ENCODE measurements around the gene GOLIM4. TPM values are rescaled to one million over a fixed set of nuclear protein-coding genes. Genes with fewer than 3 reads are reported as not detected.

Gene GOLIM4
- total RNA-seq, 1 experiment from 2014 or later: 24.6 TPM

DNA sequence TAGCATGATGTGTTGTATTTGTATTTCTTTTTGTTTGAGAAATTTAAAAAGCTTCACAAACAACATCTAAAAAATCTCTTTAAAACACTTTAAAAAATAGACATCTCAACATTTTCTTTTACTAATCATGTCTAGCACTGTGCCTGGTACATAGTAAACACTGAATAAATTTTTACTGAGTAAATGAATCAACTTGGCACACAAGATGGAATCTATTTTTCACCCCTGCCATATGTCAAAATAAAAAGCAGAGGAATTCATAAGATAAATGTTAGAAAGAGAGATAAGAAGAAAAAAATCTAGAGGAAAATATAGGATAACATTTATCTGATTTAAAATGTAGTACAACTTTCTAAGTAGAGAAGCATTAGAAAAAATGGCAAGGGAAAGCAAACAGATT lies 8.6 kb upstream of the GOLIM4 start:
- Histone ChIP-seq H3K23me2 (ENCODE audit: insufficient read length, low read depth, low read length, poor library complexity, severe bottlenecking) (no peaks in the 10 kb centered on the region), H3K9ac (ENCODE audit: extremely low read depth, insufficient read length, low read length) (no peak overlapping the region), H3K27ac (ENCODE audit: insufficient read length, low read depth, low read length) (no peak overlapping the region), H3K4me2 (ENCODE audit: insufficient read depth, insufficient read length, low read length) (no peak overlapping the region), H2AK5ac (ENCODE audit: insufficient read length, low read length) (no peak overlapping the region), H3K18ac (ENCODE audit: insufficient read length, low read depth, low read length) (no peak overlapping the region), H3K27me3 (ENCODE audit: insufficient read depth, low read length) (no peaks in the 10 kb centered on the region), H4K91ac (ENCODE audit: insufficient read length, low read depth, low read length) (no peak overlapping the region), H3K4ac (ENCODE audit: low read depth, low read length) (no peak overlapping the region), H3K14ac (ENCODE audit: insufficient read depth, low read length) (no peak overlapping the region), H3T11ph (ENCODE audit: low read length) (no peak overlapping the region), H2BK15ac (ENCODE audit: low read depth, low read length) (no peak overlapping the region), H2AFZ (ENCODE audit: low read length) (no peak overlapping the region), H3K9me3 (ENCODE audit: control insufficient read depth, low read depth, low read length) (no peaks in the 10 kb centered on the region), H3K23ac (ENCODE audit: insufficient read length, low read depth, low read length) (no peak overlapping the region), H3K4me1 (ENCODE audit: insufficient read depth, low read length) (no peaks in the 10 kb centered on the region), H3K79me1 (ENCODE audit: insufficient read depth, low read depth, low read length, poor library complexity, severe bottlenecking) (no peaks in the 10 kb centered on the region), H2BK5ac (ENCODE audit: insufficient read length, low read length) (no peak overlapping the region), H2BK120ac (ENCODE audit: low read depth, low read length, poor library complexity, severe bottlenecking) (no peak overlapping the region), H2BK12ac (ENCODE audit: insufficient read length, low read depth, low read length) (no peak overlapping the region), H3K79me2 (ENCODE audit: insufficient read depth, low read length) (no peaks in the 10 kb centered on the region), H3K56ac (ENCODE audit: insufficient read length, low read depth, low read length) (no peak overlapping the region), H4K5ac (ENCODE audit: insufficient read length, low read depth, low read length) (no peak overlapping the region), H2BK20ac (ENCODE audit: low read depth, low read length, poor library complexity, severe bottlenecking) (no peak overlapping the region), H4K8ac (replicated peaks; ENCODE audit: insufficient read length, low read depth, low read length) (no peak overlapping the region), H4K20me1 (ENCODE audit: control insufficient read depth, insufficient read depth, insufficient read length) (no peaks in the 10 kb centered on the region)
- H3K4me1 Mint-ChIP-seq: no peaks in the 10 kb centered on the region
- TF ChIP-seq, protein P1, sequence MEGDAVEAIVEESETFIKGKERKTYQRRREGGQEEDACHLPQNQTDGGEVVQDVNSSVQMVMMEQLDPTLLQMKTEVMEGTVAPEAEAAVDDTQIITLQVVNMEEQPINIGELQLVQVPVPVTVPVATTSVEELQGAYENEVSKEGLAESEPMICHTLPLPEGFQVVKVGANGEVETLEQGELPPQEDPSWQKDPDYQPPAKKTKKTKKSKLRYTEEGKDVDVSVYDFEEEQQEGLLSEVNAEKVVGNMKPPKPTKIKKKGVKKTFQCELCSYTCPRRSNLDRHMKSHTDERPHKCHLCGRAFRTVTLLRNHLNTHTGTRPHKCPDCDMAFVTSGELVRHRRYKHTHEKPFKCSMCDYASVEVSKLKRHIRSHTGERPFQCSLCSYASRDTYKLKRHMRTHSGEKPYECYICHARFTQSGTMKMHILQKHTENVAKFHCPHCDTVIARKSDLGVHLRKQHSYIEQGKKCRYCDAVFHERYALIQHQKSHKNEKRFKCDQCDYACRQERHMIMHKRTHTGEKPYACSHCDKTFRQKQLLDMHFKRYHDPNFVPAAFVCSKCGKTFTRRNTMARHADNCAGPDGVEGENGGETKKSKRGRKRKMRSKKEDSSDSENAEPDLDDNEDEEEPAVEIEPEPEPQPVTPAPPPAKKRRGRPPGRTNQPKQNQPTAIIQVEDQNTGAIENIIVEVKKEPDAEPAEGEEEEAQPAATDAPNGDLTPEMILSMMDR (conservative IDR thresholded peaks at IDR 0.05): no peak
- H3K36me3 Mint-ChIP-seq (ENCODE audit: insufficient read depth in 1 of 3, low read depth in 3 of 3): no peaks in the 10 kb centered on the region; a peak in 1 of 7 replicates
- H3K4me3 Mint-ChIP-seq: no peak overlapping the region
- no peaks in the 10 kb centered on the region; a peak in 1 of 5 replicates for H3K9me3 Mint-ChIP-seq
- H3K27ac Mint-ChIP-seq: no peak overlapping the region
- no peak for DNase-seq
- H3K27me3 Mint-ChIP-seq (ENCODE audit: low read depth): no peaks in the 10 kb centered on the region; the same call in 1 of the 2 replicates
